ENCODE measurements around the gene GEN1.

- TF ChIP-seq POLR2A (IDR thresholded peaks at IDR 0.05) = no peak
- TF ChIP-seq POLR2AphosphoS5 (IDR thresholded peaks at IDR 0.05) = no peak
- TF ChIP-seq, protein P1, sequence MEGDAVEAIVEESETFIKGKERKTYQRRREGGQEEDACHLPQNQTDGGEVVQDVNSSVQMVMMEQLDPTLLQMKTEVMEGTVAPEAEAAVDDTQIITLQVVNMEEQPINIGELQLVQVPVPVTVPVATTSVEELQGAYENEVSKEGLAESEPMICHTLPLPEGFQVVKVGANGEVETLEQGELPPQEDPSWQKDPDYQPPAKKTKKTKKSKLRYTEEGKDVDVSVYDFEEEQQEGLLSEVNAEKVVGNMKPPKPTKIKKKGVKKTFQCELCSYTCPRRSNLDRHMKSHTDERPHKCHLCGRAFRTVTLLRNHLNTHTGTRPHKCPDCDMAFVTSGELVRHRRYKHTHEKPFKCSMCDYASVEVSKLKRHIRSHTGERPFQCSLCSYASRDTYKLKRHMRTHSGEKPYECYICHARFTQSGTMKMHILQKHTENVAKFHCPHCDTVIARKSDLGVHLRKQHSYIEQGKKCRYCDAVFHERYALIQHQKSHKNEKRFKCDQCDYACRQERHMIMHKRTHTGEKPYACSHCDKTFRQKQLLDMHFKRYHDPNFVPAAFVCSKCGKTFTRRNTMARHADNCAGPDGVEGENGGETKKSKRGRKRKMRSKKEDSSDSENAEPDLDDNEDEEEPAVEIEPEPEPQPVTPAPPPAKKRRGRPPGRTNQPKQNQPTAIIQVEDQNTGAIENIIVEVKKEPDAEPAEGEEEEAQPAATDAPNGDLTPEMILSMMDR (IDR thresholded peaks at IDR 0.05) = no peak
- TF ChIP-seq EP300 (IDR thresholded peaks at IDR 0.05) = no peak
Measured at GRCh38 chr2:17717666-17718065, 36.3 kb upstream of the GEN1 start.
